Testis (tissue), 2 donors: ENCODE results near the gene UNG.

ENCODE experiments used
- POLR2A ChIP-seq: fragments of 450-650 bp; IDR thresholded peaks from one replicate; pipeline ENCODE4 v1.6.1; 2017; ENCODE audit warnings: antibody characterized with exemption, mild to moderate bottlenecking, moderate library complexity
- TF ChIP-seq, protein P1 (sequence below), 3 experiments: fragments of 450-650 bp in 2 of 3; fragments of 200-600 bp in 1 of 3; sonication (generic) in 1 of 3; IDR thresholded peaks; one replicate each; pipeline ENCODE4 v1.5.1; 2016 to 2019; ENCODE audit warnings: antibody characterized with exemption in 3 of 3, mild to moderate bottlenecking in 2 of 3, moderate library complexity in 1 of 3

GRCh38 chr12:109064143-109064542 is 33.3 kb upstream of the UNG start:
- no peak for TF ChIP-seq POLR2A
- TF ChIP-seq, protein P1, sequence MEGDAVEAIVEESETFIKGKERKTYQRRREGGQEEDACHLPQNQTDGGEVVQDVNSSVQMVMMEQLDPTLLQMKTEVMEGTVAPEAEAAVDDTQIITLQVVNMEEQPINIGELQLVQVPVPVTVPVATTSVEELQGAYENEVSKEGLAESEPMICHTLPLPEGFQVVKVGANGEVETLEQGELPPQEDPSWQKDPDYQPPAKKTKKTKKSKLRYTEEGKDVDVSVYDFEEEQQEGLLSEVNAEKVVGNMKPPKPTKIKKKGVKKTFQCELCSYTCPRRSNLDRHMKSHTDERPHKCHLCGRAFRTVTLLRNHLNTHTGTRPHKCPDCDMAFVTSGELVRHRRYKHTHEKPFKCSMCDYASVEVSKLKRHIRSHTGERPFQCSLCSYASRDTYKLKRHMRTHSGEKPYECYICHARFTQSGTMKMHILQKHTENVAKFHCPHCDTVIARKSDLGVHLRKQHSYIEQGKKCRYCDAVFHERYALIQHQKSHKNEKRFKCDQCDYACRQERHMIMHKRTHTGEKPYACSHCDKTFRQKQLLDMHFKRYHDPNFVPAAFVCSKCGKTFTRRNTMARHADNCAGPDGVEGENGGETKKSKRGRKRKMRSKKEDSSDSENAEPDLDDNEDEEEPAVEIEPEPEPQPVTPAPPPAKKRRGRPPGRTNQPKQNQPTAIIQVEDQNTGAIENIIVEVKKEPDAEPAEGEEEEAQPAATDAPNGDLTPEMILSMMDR (IDR thresholded peaks at IDR 0.05) = no peak
